ENCODE measurements around the gene FYTTD1.

DNA sequence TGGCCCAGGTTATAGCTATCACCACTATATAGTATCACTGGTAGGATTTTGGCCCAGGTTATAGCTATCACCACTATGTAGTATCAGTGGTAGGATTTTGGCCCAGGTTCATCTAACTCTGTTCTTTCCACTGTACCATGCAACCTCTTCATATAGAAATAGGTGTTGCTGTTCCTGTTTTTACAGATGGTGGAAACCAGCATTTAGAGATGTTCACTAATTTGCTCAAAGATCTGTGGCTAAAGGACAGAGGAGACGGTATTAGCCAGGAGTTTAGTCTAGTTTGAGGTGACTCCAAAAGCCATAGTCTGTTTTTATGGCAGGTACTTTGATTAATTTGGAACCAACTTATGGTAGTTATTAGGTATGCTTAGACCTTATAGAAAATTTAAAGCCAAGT is 44.4 kb downstream of the FYTTD1 start:
- TF ChIP-seq REST (IDR thresholded peaks at IDR 0.05), result no peak
- TF ChIP-seq POLR2A (IDR thresholded peaks at IDR 0.05; ENCODE audit: low read length), result no peak
- TF ChIP-seq CHD2 (IDR thresholded peaks at IDR 0.05; ENCODE audit: low read length, partially characterized antibody), result no peak
- no peak for TF ChIP-seq POLR2AphosphoS2 (conservative IDR thresholded peaks at IDR 0.05; ENCODE audit: low read length)
- TF ChIP-seq, protein P1, sequence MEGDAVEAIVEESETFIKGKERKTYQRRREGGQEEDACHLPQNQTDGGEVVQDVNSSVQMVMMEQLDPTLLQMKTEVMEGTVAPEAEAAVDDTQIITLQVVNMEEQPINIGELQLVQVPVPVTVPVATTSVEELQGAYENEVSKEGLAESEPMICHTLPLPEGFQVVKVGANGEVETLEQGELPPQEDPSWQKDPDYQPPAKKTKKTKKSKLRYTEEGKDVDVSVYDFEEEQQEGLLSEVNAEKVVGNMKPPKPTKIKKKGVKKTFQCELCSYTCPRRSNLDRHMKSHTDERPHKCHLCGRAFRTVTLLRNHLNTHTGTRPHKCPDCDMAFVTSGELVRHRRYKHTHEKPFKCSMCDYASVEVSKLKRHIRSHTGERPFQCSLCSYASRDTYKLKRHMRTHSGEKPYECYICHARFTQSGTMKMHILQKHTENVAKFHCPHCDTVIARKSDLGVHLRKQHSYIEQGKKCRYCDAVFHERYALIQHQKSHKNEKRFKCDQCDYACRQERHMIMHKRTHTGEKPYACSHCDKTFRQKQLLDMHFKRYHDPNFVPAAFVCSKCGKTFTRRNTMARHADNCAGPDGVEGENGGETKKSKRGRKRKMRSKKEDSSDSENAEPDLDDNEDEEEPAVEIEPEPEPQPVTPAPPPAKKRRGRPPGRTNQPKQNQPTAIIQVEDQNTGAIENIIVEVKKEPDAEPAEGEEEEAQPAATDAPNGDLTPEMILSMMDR (IDR thresholded peaks at IDR 0.05), result no peak

Data from A549 (cell line).